GM18505 (cell line): ENCODE results near the gene INO80E.
"Not testable (repeated sequence)": the region's sequence is repeated elsewhere in the genome, so short reads cannot be mapped to it uniquely, and the experiment has no call there.

Experiments
- ATAC-seq: cut with Tn5 transposase; IDR thresholded peaks from one replicate; pipeline ENCODE4 v1.9.1; 2021; ENCODE audit not compliant: unreplicated experiment
- POLR2A ChIP-seq: IDR thresholded peaks from 4 replicates; pipeline ENCODE4 v1.6.1; 2011; ENCODE audit warnings: borderline replicate concordance; ENCODE audit not compliant: insufficient read depth, insufficient read length; ENCODE audit errors: extremely low read depth

INO80E gene

GRCh38 chr16:30031477-30031918 lies 35.5 kb downstream of the INO80E start:
- TF ChIP-seq POLR2A: no peak
- ATAC-seq: no peak

GRCh38 chr16:30032083-30032819 lies 36.2 kb downstream of the INO80E start:
- no peak for TF ChIP-seq POLR2A
- ATAC-seq: no peak

- ATAC-seq: no peak
- TF ChIP-seq POLR2A: no peak
Measured at GRCh38 chr16:30033270-30033669, 37.2 kb downstream of the INO80E start.

- ATAC-seq: no peak
- TF ChIP-seq POLR2A: no peak
Measured at GRCh38 chr16:30040221-30040620, 44.2 kb downstream of the INO80E start.

- not testable (repeated sequence) for ATAC-seq
Measured at GRCh38 chr16:30040690-30041089, 44.6 kb downstream of the INO80E start.

- TF ChIP-seq POLR2A: no peak
Measured at GRCh38 chr16:30041841-30042240, 45.8 kb downstream of the INO80E start.

GRCh38 chr16:30046178-30046577 lies 50.1 kb downstream of the INO80E start:
- ATAC-seq: no peak
- TF ChIP-seq POLR2A: no peak

More at GRCh38 chr16:30041841-30042240, 45.8 kb downstream of the INO80E start:
- no peak for ATAC-seq

GRCh38 chr16:30046588-30046987 lies 50.5 kb downstream of the INO80E start:
- no peak for TF ChIP-seq POLR2A
- no peak for ATAC-seq

GRCh38 chr16:30049871-30050270 lies 53.8 kb downstream of the INO80E start:
- no peak for TF ChIP-seq POLR2A

GRCh38 chr16:30051518-30051917 lies 55.5 kb downstream of the INO80E start:
- no peak for TF ChIP-seq POLR2A
- ATAC-seq: no peak

More at GRCh38 chr16:30049871-30050270, 53.8 kb downstream of the INO80E start:
- no peak for ATAC-seq

- peak; percentile 66 for ATAC-seq
Measured at GRCh38 chr16:30052671-30053372, 56.8 kb downstream of the INO80E start.

GRCh38 chr16:30053376-30054015 lies 57.5 kb downstream of the INO80E start:
- ATAC-seq: no peak
- no peak for TF ChIP-seq POLR2A

More at GRCh38 chr16:30052671-30053372, 56.8 kb downstream of the INO80E start:
- no peak for TF ChIP-seq POLR2A

GRCh38 chr16:30054451-30054850 lies 58.4 kb downstream of the INO80E start:
- TF ChIP-seq POLR2A: no peak
- ATAC-seq: no peak
